Mesendoderm (in vitro differentiated cells): ENCODE measurements around the gene MUC5B.
"Not testable (repeated sequence)": the region's sequence is repeated elsewhere in the genome, so short reads cannot be mapped to it uniquely, and the experiment has no call there.

ENCODE experiments used
- DNase-seq: peaks from one replicate; pipeline ENCODE4 v3.0.0; 2013
- H2AK5ac ChIP-seq: 2 replicates; pipeline ENCODE4 v1.6.1; 2013; ENCODE audit warnings: low read length, inconsistent platforms
- H2BK120ac ChIP-seq: 2 replicates; pipeline ENCODE4 v1.6.1; 2013; ENCODE audit warnings: low read depth, mild to moderate bottlenecking, low read length, moderate library complexity, mixed read lengths
- H2BK15ac ChIP-seq: replicated peaks from 2 replicates; pipeline ENCODE4 v1.6.1; 2013; ENCODE audit warnings: low read depth, mild to moderate bottlenecking, moderate library complexity
- H2BK5ac ChIP-seq: 2 replicates; pipeline ENCODE4 v1.6.1; 2013; ENCODE audit warnings: low read length, inconsistent platforms
- H3K18ac ChIP-seq: 2 replicates; pipeline ENCODE4 v1.6.1; 2013; ENCODE audit warnings: mild to moderate bottlenecking, low read length, mixed read lengths
- H3K23ac ChIP-seq: one replicate; pipeline ENCODE4 v1.6.1; 2013; ENCODE audit warnings: low read length
- H3K27ac ChIP-seq: 2 replicates; pipeline ENCODE4 v1.5.1; 2013; ENCODE audit warnings: low read depth, mild to moderate bottlenecking, inconsistent platforms, low read length, moderate library complexity
- H3K27me3 ChIP-seq: 2 replicates; pipeline ENCODE4 v1.6.1; 2013; ENCODE audit warnings: low read length, control low read depth, mild to moderate bottlenecking, inconsistent platforms; ENCODE audit not compliant: insufficient read depth, poor library complexity
- H3K36me3 ChIP-seq: 2 replicates; pipeline ENCODE4 v1.6.1; 2013; ENCODE audit warnings: low read length, inconsistent platforms; ENCODE audit not compliant: control insufficient read depth, insufficient read depth
- H3K4ac ChIP-seq: one replicate; pipeline ENCODE4 v1.6.1; 2013; ENCODE audit warnings: low read depth, mild to moderate bottlenecking, low read length, moderate library complexity
- H3K4me1 ChIP-seq: 2 replicates; pipeline ENCODE4 v1.6.1; 2013; ENCODE audit warnings: low read depth, low read length, inconsistent platforms; ENCODE audit not compliant: control insufficient read depth
- H3K4me2 ChIP-seq: 2 replicates; pipeline ENCODE4 v1.6.1; 2013; ENCODE audit warnings: low read length
- H3K4me3 ChIP-seq: 2 replicates; pipeline ENCODE4 v1.5.1; 2013; ENCODE audit warnings: mild to moderate bottlenecking, low read length
- H3K56ac ChIP-seq: one replicate; pipeline ENCODE4 v1.6.1; 2013; ENCODE audit warnings: low read length
- H3K79me1 ChIP-seq: 2 replicates; pipeline ENCODE4 v1.6.1; 2013; ENCODE audit warnings: low read length, inconsistent platforms
- H3K79me2 ChIP-seq: 2 replicates; pipeline ENCODE4 v1.6.1; 2013; ENCODE audit warnings: mild to moderate bottlenecking, low read length; ENCODE audit not compliant: control insufficient read depth, insufficient read depth
- H3K9ac ChIP-seq: 2 replicates; pipeline ENCODE4 v1.6.1; 2013; ENCODE audit warnings: low read length, inconsistent platforms
- H4K5ac ChIP-seq: one replicate; pipeline ENCODE4 v1.6.1; 2013; ENCODE audit warnings: low read length
- H4K8ac ChIP-seq: one replicate; pipeline ENCODE4 v1.6.1; 2013; ENCODE audit warnings: low read depth, mild to moderate bottlenecking, control low read depth, low read length, moderate library complexity
- WGBS: extraction: QIAGEN DNeasy Blood & Tissue Kit; methylation state at CpG from one replicate; pipeline ENCODE4 v1.1.7; 2013; ENCODE audit warnings: low lambda C conversion rate, missing lambda C conversion rate; ENCODE audit not compliant: insufficient coverage; ENCODE audit errors: extremely low coverage; 5-methylcytosine and 5-hydroxymethylcytosine counted together

MUC5B gene

DNA sequence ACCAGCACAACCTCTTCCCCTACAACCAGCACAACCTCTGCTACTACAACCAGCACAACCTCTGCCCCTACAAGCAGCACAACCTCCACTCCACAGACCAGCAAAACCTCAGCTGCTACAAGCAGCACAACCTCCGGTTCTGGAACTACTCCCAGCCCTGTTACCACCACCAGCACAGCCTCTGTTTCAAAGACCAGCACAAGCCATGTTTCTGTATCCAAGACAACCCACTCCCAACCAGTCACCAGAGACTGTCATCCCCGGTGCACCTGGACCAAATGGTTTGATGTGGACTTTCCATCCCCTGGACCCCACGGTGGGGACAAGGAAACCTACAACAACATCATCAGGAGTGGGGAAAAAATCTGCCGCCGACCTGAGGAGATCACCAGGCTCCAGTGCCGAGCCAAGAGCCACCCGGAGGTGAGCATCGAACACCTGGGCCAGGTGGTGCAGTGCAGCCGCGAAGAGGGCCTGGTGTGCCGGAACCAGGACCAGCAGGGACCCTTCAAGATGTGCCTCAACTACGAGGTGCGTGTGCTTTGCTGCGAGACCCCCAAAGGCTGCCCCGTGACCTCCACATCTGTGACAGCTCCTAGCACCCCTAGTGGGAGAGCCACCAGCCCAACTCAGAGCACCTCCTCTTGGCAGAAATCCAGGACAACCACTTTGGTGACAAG lies 34.3 kb upstream of the MUC5B start:
- not testable (repeated sequence) for H3K4me1 ChIP-seq, H3K79me2 ChIP-seq, H4K8ac ChIP-seq, H3K79me1 ChIP-seq, H2AK5ac ChIP-seq, H3K9ac ChIP-seq, H4K5ac ChIP-seq, H2BK5ac ChIP-seq, H3K4me2 ChIP-seq, H3K23ac ChIP-seq, H3K56ac ChIP-seq, H2BK120ac ChIP-seq, H2BK15ac ChIP-seq, H3K36me3 ChIP-seq, H3K27ac ChIP-seq, H3K27me3 ChIP-seq, DNase-seq, H3K4ac ChIP-seq, H3K18ac ChIP-seq, H3K4me3 ChIP-seq
- no CpG with 5 or more reads among the region's 15 CpGs for WGBS

DNA sequence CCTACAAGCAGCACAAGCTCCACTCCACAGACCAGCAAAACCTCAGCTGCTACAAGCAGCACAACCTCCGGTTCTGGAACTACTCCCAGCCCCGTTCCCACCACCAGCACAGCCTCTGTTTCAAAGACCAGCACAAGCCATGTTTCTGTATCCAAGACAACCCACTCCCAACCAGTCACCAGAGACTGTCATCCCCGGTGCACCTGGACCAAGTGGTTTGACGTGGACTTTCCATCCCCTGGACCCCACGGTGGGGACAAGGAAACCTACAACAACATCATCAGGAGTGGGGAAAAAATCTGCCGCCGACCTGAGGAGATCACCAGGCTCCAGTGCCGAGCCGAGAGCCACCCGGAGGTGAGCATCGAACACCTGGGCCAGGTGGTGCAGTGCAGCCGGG lies 33.0 kb upstream of the MUC5B start:
- H3K4ac ChIP-seq, H3K9ac ChIP-seq, H2AK5ac ChIP-seq, DNase-seq, H3K79me1 ChIP-seq, H3K36me3 ChIP-seq, H3K4me3 ChIP-seq, H3K27me3 ChIP-seq, H3K56ac ChIP-seq, H2BK15ac ChIP-seq, H3K4me2 ChIP-seq, H4K8ac ChIP-seq, H3K4me1 ChIP-seq, H2BK120ac ChIP-seq, H3K27ac ChIP-seq, H2BK5ac ChIP-seq, H3K79me2 ChIP-seq, H3K18ac ChIP-seq, H3K23ac ChIP-seq, H4K5ac ChIP-seq: not testable (repeated sequence)
- no CpG with 5 or more reads among the region's 12 CpGs for WGBS

DNA sequence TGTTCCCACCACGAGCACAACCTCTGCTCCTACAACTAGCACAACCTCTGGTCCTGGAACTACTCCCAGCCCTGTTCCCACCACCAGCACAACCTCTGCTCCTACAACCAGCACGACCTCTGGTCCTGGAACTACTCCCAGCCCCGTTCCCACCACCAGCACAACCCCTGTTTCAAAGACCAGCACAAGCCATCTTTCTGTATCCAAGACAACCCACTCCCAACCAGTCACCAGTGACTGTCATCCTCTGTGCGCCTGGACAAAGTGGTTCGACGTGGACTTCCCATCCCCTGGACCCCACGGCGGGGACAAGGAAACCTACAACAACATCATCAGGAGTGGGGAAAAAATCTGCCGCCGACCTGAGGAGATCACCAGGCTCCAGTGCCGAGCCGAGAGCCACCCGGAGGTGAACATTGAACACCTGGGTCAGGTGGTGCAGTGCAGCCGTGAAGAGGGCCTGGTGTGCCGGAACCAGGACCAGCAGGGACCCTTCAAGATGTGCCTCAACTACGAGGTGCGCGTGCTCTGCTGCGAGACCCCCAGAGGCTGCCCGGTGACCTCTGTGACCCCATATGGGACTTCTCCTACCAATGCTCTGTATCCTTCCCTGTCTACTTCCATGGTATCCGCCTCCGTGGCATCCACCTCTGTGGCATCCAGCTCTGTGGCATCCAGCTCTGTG lies 30.9 kb upstream of the MUC5B start:
- H3K23ac ChIP-seq, H3K4me3 ChIP-seq, H3K9ac ChIP-seq, H3K27me3 ChIP-seq, H3K4me1 ChIP-seq, DNase-seq, H2BK5ac ChIP-seq, H3K18ac ChIP-seq, H3K27ac ChIP-seq, H3K56ac ChIP-seq, H3K4ac ChIP-seq, H2AK5ac ChIP-seq, H3K4me2 ChIP-seq, H3K36me3 ChIP-seq, H3K79me1 ChIP-seq, H4K8ac ChIP-seq, H2BK120ac ChIP-seq, H3K79me2 ChIP-seq, H2BK15ac ChIP-seq, H4K5ac ChIP-seq: not testable (repeated sequence)
- no CpG with 5 or more reads among the region's 22 CpGs for WGBS

DNA sequence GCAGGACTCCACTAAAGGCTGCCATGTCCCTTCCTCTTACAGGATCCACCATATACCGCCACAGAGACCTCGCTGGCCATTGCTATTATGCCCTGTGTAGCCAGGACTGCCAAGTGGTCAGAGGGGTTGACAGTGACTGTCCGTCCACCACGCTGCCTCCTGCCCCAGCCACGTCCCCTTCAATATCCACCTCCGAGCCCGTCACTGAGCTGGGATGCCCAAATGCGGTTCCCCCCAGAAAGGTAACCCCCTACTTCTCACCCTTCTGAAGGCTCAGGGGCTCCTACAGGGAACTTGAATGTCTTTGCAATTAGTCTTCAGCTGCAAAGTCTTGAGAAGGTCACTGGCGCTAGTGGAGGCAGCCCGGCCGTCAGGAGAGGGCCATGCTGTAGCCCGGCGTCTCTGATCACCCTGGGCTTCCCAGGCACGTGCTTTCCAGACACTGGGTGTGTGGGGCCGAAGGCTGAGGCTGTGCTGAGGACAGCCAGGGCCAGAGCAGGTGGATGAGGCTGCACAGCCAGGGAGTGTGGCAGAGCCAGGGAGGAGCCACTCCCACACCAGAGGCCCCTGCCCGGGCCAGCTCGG lies 30.0 kb upstream of the MUC5B start:
- Histone ChIP-seq H2BK120ac (no peak overlapping the region), H3K36me3 (no peaks in the 10 kb centered on the region), H3K27me3 (no peaks in the 10 kb centered on the region), H3K4me3 (no peak overlapping the region), H3K4me1 (no peaks in the 10 kb centered on the region), H3K18ac (no peak overlapping the region), H3K79me2 (no peaks in the 10 kb centered on the region), H3K23ac (no peak overlapping the region), H3K4ac (no peak overlapping the region), H2AK5ac (no peak overlapping the region), H4K5ac (no peak overlapping the region), H2BK15ac (no peak overlapping the region), H3K4me2 (no peak overlapping the region), H3K9ac (no peak overlapping the region), H3K56ac (no peak overlapping the region), H4K8ac (no peak overlapping the region), H3K27ac (no peak overlapping the region), H2BK5ac (no peak overlapping the region), H3K79me1 (no peaks in the 10 kb centered on the region)
- no CpG with 5 or more reads among the region's 17 CpGs for WGBS
- DNase-seq: no peak

DNA sequence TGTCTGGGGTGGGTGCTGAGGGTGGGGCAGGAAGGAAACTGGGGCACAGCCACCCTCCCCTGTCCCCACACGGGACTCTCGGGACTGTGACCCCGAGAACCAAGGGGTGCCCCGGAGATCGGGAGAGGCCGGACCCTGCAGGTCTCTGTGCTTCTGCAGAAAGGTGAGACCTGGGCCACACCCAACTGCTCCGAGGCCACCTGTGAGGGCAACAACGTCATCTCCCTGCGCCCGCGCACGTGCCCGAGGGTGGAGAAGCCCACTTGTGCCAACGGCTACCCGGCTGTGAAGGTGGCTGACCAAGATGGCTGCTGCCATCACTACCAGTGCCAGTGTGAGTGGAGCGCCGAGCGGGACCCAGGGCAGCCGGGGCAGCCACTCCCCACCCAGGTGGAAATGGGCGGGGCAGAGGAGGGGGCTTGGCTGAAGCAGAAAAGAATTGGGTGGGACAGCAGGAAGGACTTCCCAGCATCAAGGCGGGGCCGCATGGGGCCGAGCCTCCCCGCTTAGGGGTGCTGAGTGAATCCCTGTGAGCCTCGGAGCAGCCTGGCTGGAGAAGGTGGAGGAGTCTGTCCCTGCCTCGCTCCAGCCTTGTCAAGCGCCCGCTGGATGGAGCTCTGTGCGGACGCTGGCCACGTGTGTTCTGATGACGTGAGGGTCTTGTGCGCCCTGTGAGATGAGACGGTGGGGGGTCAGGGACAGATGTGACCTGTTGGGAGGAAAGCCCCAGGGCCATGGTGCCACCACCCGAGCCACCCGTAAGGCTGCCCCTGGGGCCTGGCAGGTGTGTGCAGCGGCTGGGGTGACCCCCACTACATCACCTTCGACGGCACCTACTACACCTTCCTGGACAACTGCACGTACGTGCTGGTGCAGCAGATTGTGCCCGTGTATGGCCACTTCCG lies 29.3 kb upstream of the MUC5B start:
- no peak overlapping the region for H2BK5ac ChIP-seq
- H2AK5ac ChIP-seq: no peak overlapping the region
- no peak overlapping the region for H3K27ac ChIP-seq
- H4K8ac ChIP-seq: no peak overlapping the region
- H3K36me3 ChIP-seq: no peaks in the 10 kb centered on the region
- H2BK120ac ChIP-seq: no peak overlapping the region
- no peaks in the 10 kb centered on the region for H3K27me3 ChIP-seq
- H3K23ac ChIP-seq: no peak overlapping the region
- H3K79me2 ChIP-seq: no peaks in the 10 kb centered on the region
- no peak overlapping the region for H4K5ac ChIP-seq
- H3K18ac ChIP-seq: no peak overlapping the region
- H3K4me2 ChIP-seq: no peak overlapping the region
- no peak overlapping the region for H3K9ac ChIP-seq
- WGBS: no CpG with 5 or more reads among the region's 43 CpGs
- H3K56ac ChIP-seq: no peak overlapping the region
- H2BK15ac ChIP-seq: no peak overlapping the region
- no peak for DNase-seq
- no peak overlapping the region for H3K4ac ChIP-seq
- H3K4me1 ChIP-seq: no peaks in the 10 kb centered on the region
- no peak overlapping the region for H3K4me3 ChIP-seq
- H3K79me1 ChIP-seq: no peaks in the 10 kb centered on the region
